GM08714 (cell line): Measurements from ENCODE around the gene UTP25.

Source experiments
- H3K4me3 ChIP-seq: fragments of 200-500 bp; sonication (Bioruptor generic); 2 replicates; pipeline ENCODE4 v1.5.1; 2014; ENCODE audit warnings: mild to moderate bottlenecking, low read length, inconsistent platforms
- ZNF274 ChIP-seq: IDR thresholded peaks from 2 replicates; pipeline ENCODE4 v1.6.1; 2012; ENCODE audit warnings: mild to moderate bottlenecking, low read depth, low read length

UTP25 gene

DNA sequence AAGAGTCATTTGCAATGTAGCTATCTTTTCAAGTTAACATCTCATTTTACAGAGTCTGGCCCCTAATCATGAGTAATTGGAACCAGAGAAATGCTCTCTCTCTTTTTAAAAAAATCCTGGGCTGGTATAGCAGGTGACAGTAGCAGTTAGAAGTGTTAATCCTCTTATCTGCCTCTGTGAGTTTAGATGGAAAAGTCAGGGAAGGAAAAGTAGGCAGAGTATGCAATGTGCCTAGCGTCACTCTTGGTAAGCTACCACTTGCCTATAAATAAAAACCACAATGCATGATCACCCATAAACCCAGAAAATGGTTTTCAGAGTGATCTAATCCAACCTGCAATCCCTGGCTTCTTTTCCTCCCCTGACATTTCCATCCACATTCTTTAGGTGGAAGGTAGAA lies 43.2 kb downstream of the UTP25 start:
- no peak overlapping the region for H3K4me3 ChIP-seq
- TF ChIP-seq ZNF274 = no peak

DNA sequence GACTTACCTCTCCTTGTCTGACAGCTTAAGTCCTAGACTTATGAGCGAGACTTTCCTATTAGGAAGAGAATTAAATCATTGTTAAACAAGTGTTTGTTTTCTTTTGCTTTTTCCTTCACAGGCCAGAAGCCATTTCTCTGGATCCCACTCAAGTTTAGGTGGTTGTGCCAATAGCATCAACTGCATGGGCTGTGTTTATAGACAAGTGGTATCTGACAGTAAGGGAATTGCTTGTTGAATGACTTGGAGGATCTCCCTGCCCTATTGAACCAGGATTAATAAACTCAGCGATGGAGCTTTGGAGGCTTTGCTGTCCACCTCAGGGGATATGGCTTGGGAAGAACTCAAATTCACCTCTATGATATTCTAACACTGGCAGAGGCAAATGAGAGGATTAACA lies 43.7 kb downstream of the UTP25 start:
- no peak overlapping the region for H3K4me3 ChIP-seq
- TF ChIP-seq ZNF274 = no peak

DNA sequence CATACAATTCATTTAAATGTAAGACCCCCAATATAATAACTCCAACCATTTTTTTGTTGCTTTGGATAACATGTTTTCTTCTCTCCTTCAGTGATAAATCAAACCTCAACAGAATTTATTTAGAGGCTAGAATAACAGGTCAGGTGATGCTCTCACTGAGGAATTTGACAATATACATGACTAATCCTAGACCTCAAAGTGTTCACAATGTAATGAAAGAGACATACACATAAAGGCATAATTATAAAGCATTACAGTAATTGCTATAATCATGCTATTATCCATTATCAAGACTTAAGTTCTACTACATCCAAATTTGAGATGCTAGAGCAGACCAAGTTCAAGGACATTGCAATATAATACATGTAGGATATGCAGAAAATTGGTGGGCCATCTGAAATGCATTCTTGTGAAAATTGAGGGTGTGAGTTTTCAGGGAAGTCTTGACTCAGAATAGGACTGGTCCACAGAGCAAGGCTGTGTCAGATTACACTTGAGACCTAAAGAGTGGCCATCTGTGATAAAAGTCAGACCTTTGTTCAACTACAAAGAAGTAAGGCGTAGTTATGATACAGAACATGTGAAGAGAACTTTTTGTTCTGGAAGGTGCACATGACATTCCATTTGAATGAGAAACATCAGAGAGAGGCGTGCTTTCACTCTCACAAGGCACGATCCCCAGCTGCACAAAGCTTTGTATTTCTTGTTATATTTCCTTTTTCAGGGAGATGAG lies 45.5 kb downstream of the UTP25 start:
- no peak overlapping the region for H3K4me3 ChIP-seq
- no peak for TF ChIP-seq ZNF274

DNA sequence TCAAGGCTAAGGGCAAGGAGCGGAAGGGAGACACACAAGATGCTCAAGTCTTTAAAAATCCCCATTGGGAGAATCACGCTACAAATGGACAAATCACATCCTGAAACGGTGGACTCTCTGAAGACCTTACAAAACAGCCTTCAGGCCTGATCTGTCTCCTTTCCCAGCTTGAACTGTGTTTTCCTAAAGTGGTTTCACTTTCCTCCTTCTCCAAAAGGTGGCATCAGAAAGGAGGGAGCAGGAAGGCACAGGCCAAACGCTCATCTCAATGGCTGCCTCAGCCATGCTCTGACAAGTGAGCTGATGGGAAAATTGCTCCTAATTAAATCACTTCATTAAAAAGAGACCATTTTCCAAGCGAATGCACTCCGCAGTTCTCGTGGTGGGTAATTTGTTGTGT lies 47.7 kb downstream of the UTP25 start:
- no peak for TF ChIP-seq ZNF274

DNA sequence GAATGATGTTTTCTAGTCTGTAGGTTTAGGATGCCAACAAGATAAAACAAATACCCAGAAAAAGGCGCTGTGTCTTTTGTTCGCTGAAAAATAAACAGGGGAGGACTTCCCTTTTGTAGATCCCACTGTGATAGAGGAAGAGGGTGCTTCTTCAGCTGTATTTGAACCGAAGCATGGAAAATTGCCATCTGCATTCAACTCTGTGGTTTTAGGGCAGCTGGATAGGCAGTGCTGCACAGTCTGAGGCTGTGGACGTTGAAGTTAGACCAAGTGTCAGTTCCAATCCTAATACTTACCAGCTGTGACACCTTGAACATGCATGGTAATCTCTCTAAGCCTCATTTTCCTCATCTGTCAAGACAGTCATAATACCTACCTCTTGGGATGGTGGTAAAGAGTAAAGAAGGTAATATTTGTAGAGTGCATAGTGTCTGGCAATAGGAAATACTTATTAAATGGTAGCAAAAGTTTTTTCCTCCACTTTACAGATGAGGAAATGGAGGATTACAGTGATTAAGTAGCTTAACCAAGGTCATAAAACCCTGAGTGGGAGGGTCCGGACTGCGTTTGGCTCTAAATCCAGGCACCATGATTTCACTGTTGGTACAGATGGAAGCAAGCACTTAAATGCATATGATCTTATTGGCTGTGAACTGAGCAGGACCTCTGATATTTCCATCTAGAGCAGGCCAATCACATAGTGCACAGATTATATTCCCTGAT lies 48.5 kb downstream of the UTP25 start:
- no peak overlapping the region for H3K4me3 ChIP-seq
- TF ChIP-seq ZNF274 = no peak

More for the DNA sequence above, 47.7 kb downstream of the UTP25 start:
- no peak overlapping the region for H3K4me3 ChIP-seq

DNA sequence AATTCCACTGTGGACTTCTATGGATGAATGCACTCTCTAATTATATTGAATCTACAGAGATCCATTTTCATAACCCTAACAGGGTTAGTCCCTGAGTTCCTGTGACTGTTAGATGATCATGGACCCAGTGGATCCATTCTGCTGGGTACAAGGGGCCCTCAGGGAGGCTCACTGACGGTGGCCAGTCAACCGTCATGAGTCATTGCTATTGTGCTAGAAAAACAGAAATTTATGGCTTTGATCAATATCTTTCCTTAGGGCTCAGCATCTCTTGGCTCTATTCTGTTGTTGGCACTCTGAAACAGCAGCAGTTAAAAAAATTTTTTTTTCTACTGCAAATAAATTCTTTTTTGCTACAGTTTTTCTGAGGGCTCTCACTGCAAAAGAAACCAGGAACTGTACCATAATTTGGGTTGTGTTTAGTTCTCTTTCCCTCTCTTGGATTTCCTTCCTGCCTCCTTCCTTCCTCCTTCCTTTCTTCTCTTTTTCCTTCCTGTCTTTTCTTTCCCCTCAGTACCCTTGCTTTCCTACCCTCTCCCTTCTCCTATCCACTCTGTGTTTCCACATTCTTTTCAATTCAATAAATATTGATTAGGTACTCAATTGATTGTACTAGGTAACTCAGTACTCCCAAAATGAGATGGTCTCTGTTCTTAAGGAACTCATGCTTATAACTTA lies 49.5 kb downstream of the UTP25 start:
- H3K4me3 ChIP-seq = no peak overlapping the region
- TF ChIP-seq ZNF274 = no peak

DNA sequence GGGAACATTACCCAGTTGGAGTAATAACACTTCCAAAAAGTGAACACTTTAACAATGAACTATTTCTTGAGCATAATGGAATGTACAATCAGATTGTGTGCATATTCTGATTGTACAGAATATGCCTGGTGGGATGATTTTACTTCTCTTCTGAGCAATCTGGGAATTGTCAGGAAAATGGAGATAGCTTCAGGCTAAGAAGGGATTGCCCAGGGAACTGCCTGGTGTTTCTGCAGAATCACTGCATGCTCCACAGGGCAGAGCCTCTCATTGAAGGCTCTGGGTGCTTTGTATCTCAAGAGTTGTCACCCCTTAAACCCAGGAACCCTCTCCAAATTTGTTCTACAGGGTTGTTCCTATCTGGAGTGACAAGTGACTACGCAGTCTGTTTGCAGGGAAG lies 51.2 kb downstream of the UTP25 start:
- H3K4me3 ChIP-seq = no peak overlapping the region
- no peak for TF ChIP-seq ZNF274

DNA sequence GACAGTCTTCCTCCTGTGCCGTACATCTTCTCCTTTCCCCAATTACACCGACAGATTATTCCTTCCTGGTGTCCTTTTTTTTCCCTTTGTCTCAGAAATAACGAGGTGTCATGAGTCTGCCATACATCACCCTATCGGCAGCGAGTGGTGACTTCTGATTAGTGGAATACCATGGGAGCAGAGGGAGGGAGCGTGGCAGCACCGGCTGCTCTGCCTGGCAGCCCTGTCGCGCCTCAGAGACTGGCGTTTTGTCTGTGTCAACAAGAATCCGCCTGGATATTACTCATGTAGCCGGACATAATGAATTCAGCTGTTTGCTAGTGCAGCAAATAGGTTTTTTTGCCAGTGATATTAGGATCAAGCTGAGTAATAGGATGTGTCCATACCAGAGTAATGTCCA lies 51.8 kb downstream of the UTP25 start:
- no peak for TF ChIP-seq ZNF274
- no peak overlapping the region for H3K4me3 ChIP-seq

DNA sequence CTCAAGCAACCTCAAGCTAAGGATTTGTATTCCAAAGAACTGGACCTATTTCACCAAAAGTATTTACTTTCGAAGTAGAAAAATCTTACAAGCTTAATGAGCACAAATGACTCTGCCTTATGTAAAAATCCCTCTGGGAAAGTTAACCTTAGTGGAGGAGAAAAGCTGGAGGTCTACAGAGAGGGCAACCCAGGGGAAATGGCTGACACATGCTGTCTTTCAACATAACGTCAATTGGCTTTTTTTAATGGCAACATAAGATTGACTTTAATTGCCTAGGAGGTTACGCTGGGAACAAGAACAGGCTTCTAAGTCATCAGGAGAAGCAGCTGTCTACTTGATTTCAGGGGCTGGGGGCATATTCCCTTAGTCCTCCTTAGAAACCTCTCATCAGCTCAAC lies 52.3 kb downstream of the UTP25 start:
- no peak overlapping the region for H3K4me3 ChIP-seq
- TF ChIP-seq ZNF274 = no peak

DNA sequence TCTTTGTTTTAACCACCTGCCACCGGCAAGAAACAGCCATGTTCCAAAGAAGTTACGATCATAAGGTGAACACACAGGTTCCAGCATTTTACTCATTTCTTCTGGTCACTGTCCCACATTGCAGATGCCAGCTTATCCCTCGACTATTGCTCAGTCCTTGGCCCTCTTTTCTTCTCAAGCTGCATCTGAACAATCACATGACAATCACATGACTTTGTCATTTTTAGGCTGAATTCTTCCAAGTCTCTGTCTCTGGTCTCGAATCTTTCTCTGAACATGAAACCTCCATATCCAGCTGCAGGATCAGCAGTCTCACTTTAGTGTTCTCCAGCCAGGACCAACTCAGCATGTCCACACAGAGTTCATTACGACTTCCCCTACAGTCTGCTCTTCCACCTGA lies 53.8 kb downstream of the UTP25 start:
- TF ChIP-seq ZNF274 = no peak
- H3K4me3 ChIP-seq = no peak overlapping the region

DNA sequence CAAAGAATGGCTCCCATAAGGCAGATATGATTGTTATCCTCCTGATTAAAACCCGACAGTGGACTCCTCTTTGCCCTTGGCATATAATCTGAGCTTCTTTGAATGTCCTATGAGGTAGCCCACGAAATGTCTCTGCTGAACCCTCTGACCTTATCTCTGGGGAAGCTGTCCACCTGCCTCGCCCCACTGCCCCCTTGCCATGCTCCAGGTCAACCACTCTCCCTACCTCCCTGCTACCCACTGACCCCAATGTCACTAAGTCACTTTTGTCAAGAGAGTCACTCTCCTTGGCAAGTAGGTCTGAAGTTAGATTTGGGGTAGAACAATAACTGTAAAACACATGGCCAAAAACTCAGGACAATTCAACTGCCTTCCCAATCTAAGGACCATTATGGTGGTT lies 54.5 kb downstream of the UTP25 start:
- no peak overlapping the region for H3K4me3 ChIP-seq
- no peak for TF ChIP-seq ZNF274

DNA sequence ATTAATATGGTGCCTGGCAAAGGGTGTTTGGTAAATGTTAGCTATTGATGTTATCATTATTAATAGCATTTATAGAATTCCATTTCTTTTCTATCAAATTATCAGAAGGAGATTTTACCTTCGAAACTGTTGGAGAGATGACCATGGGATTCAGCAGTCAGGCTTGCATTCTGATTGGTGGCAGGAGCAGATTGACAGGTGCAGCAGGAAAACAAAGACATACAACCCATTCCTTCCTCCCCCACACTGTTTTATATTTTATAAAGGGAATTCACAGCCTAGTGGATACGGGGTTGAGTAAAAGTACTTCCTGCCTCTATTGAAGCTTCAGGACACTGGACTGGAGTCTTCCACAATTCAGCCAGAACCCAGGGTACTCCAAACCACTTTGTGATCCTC lies 55.2 kb downstream of the UTP25 start:
- no peak overlapping the region for H3K4me3 ChIP-seq
- no peak for TF ChIP-seq ZNF274

DNA sequence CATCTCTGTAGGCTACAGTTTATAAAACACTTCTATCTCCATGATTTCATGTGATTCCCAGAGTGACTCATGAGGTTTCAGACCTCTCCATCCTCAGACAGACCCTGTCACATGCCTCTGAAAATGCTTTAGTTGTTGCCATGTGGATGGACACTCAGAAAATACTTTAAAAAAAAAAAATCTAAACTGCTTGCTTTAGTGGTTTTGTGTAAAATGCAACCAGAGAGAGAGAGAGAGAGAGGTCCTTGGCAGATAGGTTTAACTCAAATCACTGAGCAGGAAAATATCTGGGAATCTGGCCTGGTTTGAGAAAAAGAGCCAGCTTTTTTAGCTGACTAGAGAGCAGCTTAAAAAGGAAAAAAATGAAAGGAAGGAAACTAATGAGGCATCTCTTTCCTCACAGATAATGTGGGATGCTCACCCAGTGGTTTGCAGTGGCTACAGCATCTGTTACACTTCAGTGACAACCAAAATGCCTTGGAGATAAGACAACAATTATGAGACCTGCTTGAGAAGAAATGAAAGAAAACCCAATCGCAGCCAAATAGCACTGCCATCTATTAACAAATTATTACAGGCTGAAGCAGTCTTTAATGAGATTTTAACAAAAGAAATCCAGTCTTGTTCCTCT lies 55.7 kb downstream of the UTP25 start:
- TF ChIP-seq ZNF274 = no peak
- no peak overlapping the region for H3K4me3 ChIP-seq

DNA sequence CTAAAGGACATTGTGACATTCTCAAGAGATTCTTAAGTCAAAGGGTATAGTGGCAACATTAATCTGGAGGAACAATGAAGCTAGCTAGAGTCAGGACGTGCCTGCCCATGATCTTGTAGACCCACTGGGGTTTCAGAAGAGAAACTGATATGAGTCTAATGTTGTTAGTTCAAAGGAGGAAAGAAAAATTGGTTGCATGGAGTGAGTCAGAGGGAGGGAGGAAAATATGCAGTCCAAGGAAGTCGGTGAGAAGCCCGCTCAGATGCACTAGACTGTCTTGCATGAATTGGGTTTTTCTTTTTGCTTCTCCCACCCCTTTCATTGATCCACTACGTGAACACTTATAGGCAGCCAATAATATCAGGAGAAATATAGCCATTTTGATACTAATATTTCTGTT lies 56.5 kb downstream of the UTP25 start:
- no peak for TF ChIP-seq ZNF274
- H3K4me3 ChIP-seq = no peak overlapping the region

DNA sequence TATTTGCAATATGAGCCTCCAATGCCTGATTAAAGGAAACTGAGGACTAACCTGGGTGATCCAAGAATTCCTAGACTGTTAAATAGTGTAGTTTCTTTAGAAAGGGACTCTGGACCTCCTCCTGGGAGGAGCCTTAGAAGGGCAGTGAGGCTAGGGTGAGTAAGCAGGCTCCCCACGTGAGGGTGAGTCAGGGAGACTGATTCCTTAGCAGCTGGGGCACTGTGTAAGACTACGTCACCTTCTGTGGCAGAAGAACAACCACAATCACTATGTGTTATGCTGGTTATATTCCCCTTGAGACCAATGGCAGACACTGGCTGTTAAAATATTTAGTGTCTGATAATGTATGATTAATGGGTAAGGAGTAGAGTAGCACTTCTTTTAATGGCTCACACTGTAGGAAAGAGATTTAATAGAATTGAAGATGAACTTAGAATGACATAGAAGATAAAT lies 56.9 kb downstream of the UTP25 start:
- H3K4me3 ChIP-seq = no peak overlapping the region
- no peak for TF ChIP-seq ZNF274
